Myometrial cell (primary cell): ENCODE data around the gene SLC19A3. TPM values are rescaled to one million over a fixed set of nuclear protein-coding genes. Genes with fewer than 3 reads are reported as not detected.

Experiments used
- total RNA-seq: library from RNA; depleted of rRNA; stranded (reverse); fragments of >200 nt; gene quantifications from 2 replicates; pipeline ENCODE4 v1.2.3, GENCODE V29; 2015

SLC19A3 gene
- total RNA-seq, result not detected in 2 replicates

DNA sequence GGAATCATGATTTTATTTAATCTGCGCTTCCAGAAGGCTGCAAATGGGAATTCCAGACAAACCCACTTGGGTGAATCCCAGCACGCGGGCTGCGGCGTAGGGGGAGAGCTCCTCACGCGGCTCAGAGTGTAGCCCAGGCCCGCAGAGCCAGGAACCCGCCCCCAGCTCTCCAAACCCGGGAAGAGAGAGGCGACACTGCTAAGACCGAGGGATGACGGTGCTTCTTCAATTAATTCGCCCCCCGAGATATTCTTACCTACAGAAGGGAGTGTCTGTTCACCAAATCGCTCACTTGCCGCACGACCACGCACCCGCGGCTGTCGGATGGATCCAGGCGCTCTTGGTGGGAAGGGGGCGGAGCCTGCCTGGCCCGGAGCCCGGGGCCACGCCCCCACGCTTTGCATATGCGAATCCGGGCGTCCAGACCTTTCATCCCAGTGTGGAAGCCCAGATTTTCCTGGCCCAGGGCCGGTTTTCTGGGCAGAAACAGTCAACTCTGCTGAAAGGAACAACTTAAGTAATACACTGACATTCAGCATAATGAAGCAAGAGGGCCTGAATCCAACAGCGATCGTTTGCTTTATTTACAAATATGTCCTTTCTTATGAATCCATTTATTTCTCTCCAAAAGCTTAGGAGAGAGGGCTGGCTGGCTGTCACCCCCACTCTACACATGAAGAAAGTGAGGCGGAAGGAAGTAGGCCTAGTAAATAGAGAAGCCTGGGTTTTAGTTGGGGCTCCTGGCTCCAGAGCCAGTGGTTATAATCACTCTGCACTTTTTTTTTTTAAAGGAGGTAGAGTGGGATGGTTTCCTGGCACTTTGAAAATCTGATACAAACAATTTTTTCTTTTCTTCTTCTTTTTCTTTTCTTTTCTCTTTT lies at the start of gene SLC19A3:
TSS of gene SLC19A3 (minus strand) at position 342 of the 881 bp plus-strand sequence. CDS start 15,710 bp downstream, outside the sequence.

DNA sequence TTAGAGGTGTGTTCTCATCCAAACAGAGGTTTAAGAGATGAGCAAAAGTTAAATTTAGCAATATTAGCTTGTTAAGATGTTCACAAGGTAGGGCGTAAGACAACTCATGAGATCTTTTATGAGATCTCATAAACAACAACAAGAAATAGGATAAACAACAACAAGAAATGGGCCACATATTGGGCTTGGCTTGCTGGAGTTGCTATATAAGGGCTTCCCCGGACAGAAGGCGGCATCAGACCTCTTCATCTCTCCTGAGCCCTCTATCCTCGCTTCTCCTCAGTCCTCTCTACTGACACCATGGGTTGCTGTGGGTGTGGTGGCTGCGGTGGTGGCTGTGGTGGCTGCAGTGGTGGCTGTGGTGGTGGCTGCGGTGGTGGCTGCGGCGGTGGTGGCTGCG lies 27.8 kb upstream of the SLC19A3 start, which contains the start of gene SCYGR8:
TSS of gene SCYGR8 (plus strand) at position 301 of the 400 bp plus-strand sequence. CDS start at position 301, 0 bp downstream.

DNA sequence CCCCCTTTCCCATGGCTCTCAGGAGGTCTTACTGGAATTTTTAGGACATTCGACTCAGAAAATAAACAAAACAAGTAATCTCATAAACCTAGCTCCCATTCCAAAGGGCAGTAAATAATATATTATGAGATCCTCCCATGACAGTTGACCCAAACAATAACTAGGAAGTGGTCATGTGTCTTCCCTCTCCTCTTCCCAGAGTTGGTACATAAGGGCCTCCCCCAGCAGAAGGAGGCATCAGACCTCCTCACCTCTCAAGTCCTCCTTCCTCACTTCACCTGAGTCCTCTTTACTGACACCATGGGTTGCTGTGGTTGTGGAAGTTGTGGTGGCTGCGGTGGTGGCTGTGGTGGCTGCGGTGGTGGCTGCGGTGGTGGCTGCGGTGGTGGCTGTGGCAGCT lies 10.2 kb upstream of the SLC19A3 start, which contains the start of gene SCYGR7:
TSS of gene SCYGR7 (plus strand) at position 301 of the 400 bp plus-strand sequence. CDS start at position 301, 0 bp downstream.

DNA sequence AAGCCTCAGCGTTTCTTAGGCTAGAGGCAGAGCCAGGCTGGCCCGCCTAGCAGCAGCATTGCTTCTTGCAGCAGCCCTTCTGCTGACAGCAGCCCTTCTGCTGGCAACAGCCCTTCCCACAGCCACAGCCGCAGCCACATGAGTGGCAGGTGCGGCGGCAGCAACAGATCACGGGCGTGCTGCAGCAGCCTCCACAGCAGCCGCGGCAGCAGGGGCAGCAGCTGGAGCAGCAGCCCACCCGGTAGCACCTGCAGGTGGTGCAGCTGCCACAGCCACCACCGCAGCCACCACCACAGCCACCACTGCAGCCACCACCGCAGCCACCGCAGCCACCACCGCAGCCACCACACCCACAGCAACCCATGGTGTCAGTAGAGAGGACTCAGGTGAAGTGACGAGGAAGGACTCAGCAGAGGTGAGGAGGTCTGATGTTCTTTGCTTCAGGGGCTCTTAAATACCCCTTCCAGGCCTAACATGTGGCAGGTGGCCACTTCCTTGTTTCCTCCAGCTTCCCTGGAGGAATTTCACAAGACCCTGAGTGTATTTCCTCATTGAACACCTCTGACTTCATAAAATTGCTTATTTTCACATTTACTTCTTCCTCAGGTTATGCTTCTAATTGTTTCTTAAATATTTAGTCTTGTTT lies 6.7 kb upstream of the SLC19A3 start, which contains the start of gene SCYGR6:
TSS of gene SCYGR6 (minus strand) at position 364 of the 646 bp plus-strand sequence. CDS start at position 364, 0 bp downstream.

DNA sequence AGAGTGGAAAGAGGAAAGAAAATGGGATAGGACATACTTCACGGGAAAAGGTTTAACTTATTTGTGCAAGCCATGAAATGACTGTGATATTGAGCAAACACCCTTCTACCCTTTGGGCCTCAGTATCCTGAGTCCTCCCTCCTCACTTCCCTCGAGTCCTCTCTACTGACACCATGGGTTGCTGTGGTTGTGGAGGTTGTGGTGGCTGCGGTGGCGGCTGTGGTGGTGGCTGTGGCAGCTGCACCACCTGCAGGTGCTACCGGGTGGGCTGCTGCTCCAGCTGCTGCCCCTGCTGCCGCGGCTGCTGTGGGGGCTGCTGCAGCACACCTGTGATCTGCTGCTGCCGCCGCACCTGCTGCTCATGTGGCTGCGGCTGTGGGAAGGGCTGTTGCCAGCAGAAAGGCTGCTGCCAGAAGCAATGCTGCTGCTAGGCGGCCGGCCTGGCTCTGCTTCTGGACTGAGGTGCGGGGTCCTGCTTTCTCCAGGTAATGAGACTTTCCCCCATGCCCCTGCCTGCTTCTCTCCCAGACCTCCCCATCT lies 51.1 kb downstream of the SLC19A3 start, which contains the start of gene SCYGR5:
TSS of gene SCYGR5 (plus strand) at position 174 of the 540 bp plus-strand sequence. CDS start at position 174, 0 bp downstream.

Other genes starting within 250 kb of the SLC19A3 start
- 67.7 and 71.4 TPM in 2 replicates for gene AGFG1, start 245.9 kb downstream of the SLC19A3 start, total RNA-seq
- gene SCYGR2, start 119.1 kb downstream of the SLC19A3 start, total RNA-seq, result not detected in 2 replicates
- gene SCYGR3, start 103.2 kb downstream of the SLC19A3 start, total RNA-seq, result not detected in 2 replicates
- not detected in 2 replicates for gene SCYGR4, start 100.5 kb downstream of the SLC19A3 start, total RNA-seq
- gene SCYGR5, start 51.2 kb downstream of the SLC19A3 start, total RNA-seq, result not detected in 2 replicates
- gene SCYGR6, start 6.7 kb upstream of the SLC19A3 start, total RNA-seq, result not detected in 2 replicates
- gene SCYGR7, start 10.3 kb upstream of the SLC19A3 start, total RNA-seq, result not detected in 2 replicates
- gene SCYGR8, start 27.9 kb upstream of the SLC19A3 start, total RNA-seq, result not detected in 2 replicates
- 0.18 and 0.86 TPM in 2 replicates for gene CCL20, start 95.8 kb upstream of the SLC19A3 start, total RNA-seq
- 2.8 and 9.8 TPM in 2 replicates for gene DAW1, start 153.6 kb upstream of the SLC19A3 start, total RNA-seq